HUES6 (cell line): ENCODE results near the gene NODAL.

ENCODE experiments used
- H3K27ac ChIP-seq: 2 replicates; pipeline ENCODE4 v1.7.0; 2013; ENCODE audit warnings: low read depth, mild to moderate bottlenecking, low read length, inconsistent platforms
- H3K27me3 ChIP-seq: 2 replicates; pipeline ENCODE4 v1.6.1; 2013; ENCODE audit warnings: low read length; ENCODE audit not compliant: control insufficient read depth, insufficient read depth
- H3K36me3 ChIP-seq: 2 replicates; pipeline ENCODE4 v1.6.1; 2013; ENCODE audit warnings: low read length; ENCODE audit not compliant: control insufficient read depth, insufficient read depth
- H3K4me1 ChIP-seq: 2 replicates; pipeline ENCODE4 v1.6.1; 2013; ENCODE audit warnings: low read length; ENCODE audit not compliant: control insufficient read depth, insufficient read depth
- H3K4me3 ChIP-seq: 2 replicates; pipeline ENCODE4 v1.5.1; 2013; ENCODE audit warnings: low read depth, low read length
- H3K9ac ChIP-seq: one replicate; pipeline ENCODE4 v1.6.1; 2013; ENCODE audit warnings: mild to moderate bottlenecking, low read length
- H3K9me3 ChIP-seq: 2 replicates; pipeline ENCODE4 v1.6.1; 2013; ENCODE audit warnings: low read depth, low read length; ENCODE audit not compliant: control insufficient read depth, insufficient read depth

The NODAL gene

GRCh38 chr10:70444744-70445143, 3.3 kb upstream of the NODAL start:
- Histone ChIP-seq H3K27me3 (peaks cover 34% of the 10 kb centered on the region), H3K9me3 (no peaks in the 10 kb centered on the region), H3K27ac (no peak overlapping the region), H3K9ac (no peak overlapping the region), H3K4me3 (no peak overlapping the region), H3K36me3 (no peaks in the 10 kb centered on the region), H3K4me1 (peaks cover 45% of the 10 kb centered on the region)

GRCh38 chr10:70442332-70442988, 979 bp upstream of the NODAL start:
- H3K27me3 ChIP-seq, result peaks cover 45% of the 10 kb centered on the region
- peak overlapping the region; percentile 98 for H3K9ac ChIP-seq
- H3K36me3 ChIP-seq, result peaks cover 6% of the 10 kb centered on the region; the same call in 1 of the 2 replicates
- H3K4me3 ChIP-seq, result peak overlapping the region; percentile 77
- peaks cover 49% of the 10 kb centered on the region for H3K4me1 ChIP-seq
- H3K9me3 ChIP-seq, result no peaks in the 10 kb centered on the region
- peak overlapping the region; percentile 93; the same call in 1 of the 2 replicates for H3K27ac ChIP-seq

- Histone ChIP-seq H3K4me1 (peaks cover 52% of the 10 kb centered on the region), H3K4me3 (peak overlapping the region; percentile 77), H3K9ac (peak overlapping the region; percentile 98), H3K27ac (peak overlapping the region; percentile 93), H3K9me3 (no peaks in the 10 kb centered on the region), H3K36me3 (peaks cover 6% of the 10 kb centered on the region; the same call in 1 of the 2 replicates), H3K27me3 (peaks cover 45% of the 10 kb centered on the region)
Observed at GRCh38 chr10:70441895-70442309, 421 bp upstream of the NODAL start.

- peak overlapping the region; percentile 77 for H3K4me3 ChIP-seq
- no peaks in the 10 kb centered on the region for H3K9me3 ChIP-seq
- H3K27me3 ChIP-seq, result peaks cover 45% of the 10 kb centered on the region
- H3K36me3 ChIP-seq, result peaks cover 13% of the 10 kb centered on the region
- H3K4me1 ChIP-seq, result peaks cover 40% of the 10 kb centered on the region
- H3K27ac ChIP-seq, result peak overlapping the region; percentile 93; the same call in 1 of the 2 replicates
- peak overlapping the region; percentile 98 for H3K9ac ChIP-seq
Observed at GRCh38 chr10:70440296-70441160, 953 bp downstream of the NODAL start.

- Histone ChIP-seq H3K4me3 (no peak overlapping the region), H3K27me3 (peaks cover 41% of the 10 kb centered on the region), H3K36me3 (peaks cover 39% of the 10 kb centered on the region), H3K9ac (no peak overlapping the region), H3K4me1 (peaks cover 25% of the 10 kb centered on the region), H3K9me3 (no peaks in the 10 kb centered on the region), H3K27ac (no peak overlapping the region)
Observed at GRCh38 chr10:70437721-70438120, 3.8 kb downstream of the NODAL start.

- Histone ChIP-seq H3K4me1 (peaks cover 11% of the 10 kb centered on the region), H3K36me3 (peaks cover 61% of the 10 kb centered on the region), H3K4me3 (no peak overlapping the region), H3K9me3 (no peaks in the 10 kb centered on the region), H3K9ac (no peak overlapping the region), H3K27me3 (peaks cover 18% of the 10 kb centered on the region), H3K27ac (no peak overlapping the region)
Observed at GRCh38 chr10:70435241-70436085, 6.0 kb downstream of the NODAL start.

- peaks cover 72% of the 10 kb centered on the region for H3K36me3 ChIP-seq
- H3K4me1 ChIP-seq, result peaks cover 5% of the 10 kb centered on the region; the same call in 1 of the 2 replicates
- H3K27ac ChIP-seq, result no peak overlapping the region
- no peak overlapping the region for H3K4me3 ChIP-seq
- H3K9ac ChIP-seq, result no peak overlapping the region
- H3K27me3 ChIP-seq, result peaks cover 3% of the 10 kb centered on the region; the same call in 1 of the 2 replicates
- no peaks in the 10 kb centered on the region for H3K9me3 ChIP-seq
Observed at GRCh38 chr10:70433581-70434280, 7.8 kb downstream of the NODAL start.

- Histone ChIP-seq H3K36me3 (peaks cover 80% of the 10 kb centered on the region), H3K27me3 (no peaks in the 10 kb centered on the region), H3K9me3 (no peaks in the 10 kb centered on the region), H3K4me3 (no peak overlapping the region), H3K27ac (no peak overlapping the region), H3K4me1 (peaks cover 5% of the 10 kb centered on the region; the same call in 1 of the 2 replicates), H3K9ac (no peak overlapping the region)
Observed at GRCh38 chr10:70432561-70433263, 8.8 kb downstream of the NODAL start.

- Histone ChIP-seq H3K27me3 (no peaks in the 10 kb centered on the region), H3K4me3 (no peak overlapping the region), H3K9me3 (no peaks in the 10 kb centered on the region), H3K4me1 (no peaks in the 10 kb centered on the region), H3K27ac (no peak overlapping the region), H3K36me3 (peaks cover 86% of the 10 kb centered on the region), H3K9ac (no peak overlapping the region)
Observed at GRCh38 chr10:70432101-70432500, 9.4 kb downstream of the NODAL start.
